Nephron (organoid): ENCODE measurements around the gene TMSB4X.
"Not testable (repeated sequence)": the region's sequence is repeated elsewhere in the genome, so short reads cannot be mapped to it uniquely, and the experiment has no call there.

Experiments
- H3K27ac Mint-ChIP-seq, 3 experiments: 2 replicates each; pipeline ENCODE4 v1.8.0; 2020; ENCODE audit warnings: mixed read lengths in 3 of 3, mild to moderate bottlenecking in 2 of 3, moderate library complexity in 1 of 3
- H3K27me3 Mint-ChIP-seq: 2 replicates; pipeline ENCODE4 v1.8.0; 2021; ENCODE audit warnings: low read depth, mild to moderate bottlenecking, moderate library complexity, mixed read lengths
- H3K36me3 Mint-ChIP-seq: 2 replicates; pipeline ENCODE4 v1.8.0; 2020; ENCODE audit warnings: low read depth, mixed read lengths
- H3K4me1 Mint-ChIP-seq: 2 replicates; pipeline ENCODE4 v1.8.0; 2020; ENCODE audit warnings: mixed read lengths
- H3K4me3 Mint-ChIP-seq, 3 experiments: 2 replicates each; pipeline ENCODE4 v1.8.0; 2020; ENCODE audit warnings: mild to moderate bottlenecking in 3 of 3, mixed read lengths in 3 of 3, moderate library complexity in 2 of 3
- H3K9me3 Mint-ChIP-seq: 2 replicates; pipeline ENCODE4 v1.8.0; 2020; ENCODE audit warnings: mixed read lengths
- TF ChIP-seq, protein P1 (sequence below), 3 experiments: fragments of 200-600 bp; sonication (generic); IDR thresholded peaks; one replicate each; pipeline ENCODE4 v1.5.0; 2021; ENCODE audit warnings: antibody characterized with exemption in 3 of 3; ENCODE audit not compliant: unreplicated experiment in 3 of 3

Gene TMSB4X

DNA sequence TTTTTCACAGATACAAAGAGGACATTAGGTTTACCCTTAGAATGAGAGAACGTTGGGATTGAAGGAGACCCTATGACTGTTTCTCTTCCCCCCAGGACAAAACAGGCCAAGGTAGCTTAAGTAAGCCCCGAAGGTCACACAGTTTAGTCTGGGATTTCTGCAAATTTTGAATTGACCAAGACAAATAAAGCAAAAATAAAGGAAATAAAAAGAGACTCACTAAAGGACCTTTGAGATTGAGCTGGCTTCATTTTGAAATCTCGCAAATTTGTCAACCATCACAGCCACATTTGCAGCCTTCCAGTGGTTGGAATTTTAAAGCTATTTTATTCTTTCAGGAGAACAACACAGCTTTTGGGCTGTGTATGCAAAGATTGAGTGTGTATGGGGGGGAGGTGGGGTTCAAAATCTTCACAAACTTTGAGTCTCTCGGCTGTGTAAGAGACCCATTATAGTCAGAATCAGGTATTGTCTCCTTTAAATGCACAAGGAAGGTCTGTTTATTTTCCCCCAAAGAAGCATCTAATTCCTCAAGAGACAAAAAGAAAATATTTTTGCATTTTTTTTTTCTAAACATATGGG is 4.2 kb downstream of the TMSB4X start:
- Mint-ChIP-seq H3K4me3 (peak overlapping the region; percentile 93 to 98 (median 98)), H3K27ac (peak overlapping the region; percentile 89 to 98 (median 95)), H3K27me3 (peaks cover 4% of the 10 kb centered on the region), H3K4me1 (peaks cover 30% of the 10 kb centered on the region), H3K9me3 (peaks cover 21% of the 10 kb centered on the region), H3K36me3 (peaks cover 31% of the 10 kb centered on the region)
- TF ChIP-seq, protein P1, sequence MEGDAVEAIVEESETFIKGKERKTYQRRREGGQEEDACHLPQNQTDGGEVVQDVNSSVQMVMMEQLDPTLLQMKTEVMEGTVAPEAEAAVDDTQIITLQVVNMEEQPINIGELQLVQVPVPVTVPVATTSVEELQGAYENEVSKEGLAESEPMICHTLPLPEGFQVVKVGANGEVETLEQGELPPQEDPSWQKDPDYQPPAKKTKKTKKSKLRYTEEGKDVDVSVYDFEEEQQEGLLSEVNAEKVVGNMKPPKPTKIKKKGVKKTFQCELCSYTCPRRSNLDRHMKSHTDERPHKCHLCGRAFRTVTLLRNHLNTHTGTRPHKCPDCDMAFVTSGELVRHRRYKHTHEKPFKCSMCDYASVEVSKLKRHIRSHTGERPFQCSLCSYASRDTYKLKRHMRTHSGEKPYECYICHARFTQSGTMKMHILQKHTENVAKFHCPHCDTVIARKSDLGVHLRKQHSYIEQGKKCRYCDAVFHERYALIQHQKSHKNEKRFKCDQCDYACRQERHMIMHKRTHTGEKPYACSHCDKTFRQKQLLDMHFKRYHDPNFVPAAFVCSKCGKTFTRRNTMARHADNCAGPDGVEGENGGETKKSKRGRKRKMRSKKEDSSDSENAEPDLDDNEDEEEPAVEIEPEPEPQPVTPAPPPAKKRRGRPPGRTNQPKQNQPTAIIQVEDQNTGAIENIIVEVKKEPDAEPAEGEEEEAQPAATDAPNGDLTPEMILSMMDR (IDR thresholded peaks at IDR 0.05; ENCODE audit: unreplicated experiment in 3 of 3) = no peak

DNA sequence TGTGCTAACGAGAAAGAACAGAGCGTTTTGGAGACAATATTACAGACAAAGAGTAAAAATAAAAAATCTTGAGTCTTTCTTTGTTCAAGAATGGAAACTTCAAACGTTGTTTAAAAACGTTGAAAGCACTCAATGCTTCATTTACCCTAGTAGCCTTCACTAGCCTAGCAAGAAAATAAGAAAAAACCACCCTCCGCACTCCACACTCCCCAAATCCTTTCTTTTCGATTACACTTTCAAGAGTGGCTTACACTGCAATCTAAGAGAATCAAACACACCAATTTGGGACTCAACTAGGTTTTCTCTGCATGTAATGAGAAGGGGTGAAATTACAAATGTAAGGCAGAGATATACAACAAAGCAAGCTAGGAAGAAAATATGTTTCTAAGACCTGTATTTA is 4.7 kb downstream of the TMSB4X start:
- Mint-ChIP-seq H3K27me3 (peaks cover 4% of the 10 kb centered on the region), H3K9me3 (peaks cover 20% of the 10 kb centered on the region), H3K4me3 (peak overlapping the region in 1 of 3 experiments; percentile 24), H3K27ac (peak overlapping the region; percentile 89 to 98 (median 95)), H3K4me1 (peaks cover 35% of the 10 kb centered on the region), H3K36me3 (peaks cover 31% of the 10 kb centered on the region)
- TF ChIP-seq, protein P1 (IDR thresholded peaks at IDR 0.05; ENCODE audit: unreplicated experiment in 3 of 3) = no peak

DNA sequence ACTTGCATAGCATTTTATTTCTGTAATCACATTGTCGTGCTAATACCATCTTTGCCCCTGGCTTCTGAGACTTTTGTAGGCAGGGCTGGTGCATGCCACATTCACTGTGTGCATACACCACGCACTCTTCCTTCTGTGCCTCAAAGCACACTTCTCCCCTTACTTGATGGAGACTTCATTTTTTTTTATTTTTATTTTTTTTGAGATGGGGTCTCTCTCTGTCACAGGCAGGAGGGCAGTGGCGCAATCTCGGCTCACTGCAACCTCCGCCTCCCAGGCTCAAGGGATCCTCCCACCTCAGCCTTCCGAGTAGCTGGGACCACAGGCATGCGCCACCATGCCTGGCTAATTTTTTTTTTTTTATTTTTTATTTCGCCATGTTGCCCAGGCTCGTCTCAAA is 5.1 kb downstream of the TMSB4X start:
- H3K4me3 Mint-ChIP-seq, H3K27me3 Mint-ChIP-seq: not testable (repeated sequence)
- Mint-ChIP-seq H3K9me3 (peaks cover 21% of the 10 kb centered on the region), H3K36me3 (peaks cover 28% of the 10 kb centered on the region), H3K4me1 (peaks cover 37% of the 10 kb centered on the region), H3K27ac (peak overlapping the region; percentile 89 to 98 (median 95))

DNA sequence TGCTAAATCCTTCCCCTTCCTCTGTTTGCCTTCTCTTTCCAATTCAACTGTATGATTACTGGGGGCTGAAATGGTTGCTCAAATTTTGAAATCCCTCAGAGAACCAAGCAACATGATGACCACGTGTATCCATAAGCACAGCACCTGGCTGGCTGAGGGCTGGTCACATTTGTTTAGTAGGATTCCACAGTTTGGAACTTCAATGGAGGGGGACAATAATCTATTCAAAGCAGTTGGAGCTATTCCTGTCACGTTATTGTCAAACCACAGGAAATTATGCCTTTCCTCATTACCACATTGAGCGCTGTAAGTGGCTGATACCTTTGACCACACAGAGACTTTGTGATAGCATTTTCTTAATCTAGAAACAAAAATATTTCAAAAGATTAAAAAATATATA is 7.0 kb downstream of the TMSB4X start:
- TF ChIP-seq, protein P1 (IDR thresholded peaks at IDR 0.05; ENCODE audit: unreplicated experiment in 3 of 3) = no peak
- peaks cover 27% of the 10 kb centered on the region for H3K9me3 Mint-ChIP-seq

DNA sequence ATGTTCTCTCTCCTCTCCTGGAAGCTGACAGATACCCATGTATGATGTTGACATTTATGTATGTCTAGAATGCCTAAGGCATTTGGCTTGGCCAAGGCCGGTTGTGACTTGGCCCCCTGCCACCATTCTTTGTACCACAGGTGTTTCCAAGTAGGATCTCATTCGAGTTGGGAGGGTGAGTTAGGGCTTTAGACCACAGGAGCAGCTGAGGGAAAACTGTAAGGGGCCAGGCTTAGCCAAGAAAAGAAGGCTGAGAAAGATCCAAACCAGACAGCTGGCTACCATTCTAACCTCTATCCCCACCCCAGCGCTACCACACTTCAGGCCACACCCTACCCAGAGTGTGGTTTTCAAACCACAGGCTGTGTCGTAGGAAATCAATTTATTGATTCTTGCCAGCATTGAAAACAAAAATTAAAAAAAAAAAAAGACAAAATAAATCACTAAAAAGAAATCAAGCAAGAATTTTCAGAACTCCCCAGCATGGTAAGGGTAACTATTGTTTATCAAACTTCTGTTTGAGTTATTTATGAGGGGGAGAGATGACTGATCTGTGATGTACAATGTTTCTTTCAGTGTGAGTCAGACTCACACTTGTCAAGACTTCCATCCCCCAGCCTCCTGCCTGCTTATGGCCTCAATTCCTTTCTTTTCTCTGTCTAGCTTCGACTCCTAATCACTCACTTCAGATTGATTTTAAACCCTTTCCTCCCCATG is 9.9 kb downstream of the TMSB4X start:
- Mint-ChIP-seq H3K4me3 (peak overlapping the region in 1 of 3 experiments; percentile 37), H3K4me1 (peaks cover 37% of the 10 kb centered on the region), H3K9me3 (peaks cover 22% of the 10 kb centered on the region), H3K27ac (peak overlapping the region in 2 of 3 experiments; percentile 15 to 63), H3K27me3 (no peaks in the 10 kb centered on the region), H3K36me3 (no peaks in the 10 kb centered on the region)
- TF ChIP-seq, protein P1 (IDR thresholded peaks at IDR 0.05; ENCODE audit: unreplicated experiment in 3 of 3) = no peak

More for the DNA sequence above, 7.0 kb downstream of the TMSB4X start:
- Mint-ChIP-seq H3K27me3 (peaks cover 1% of the 10 kb centered on the region), H3K4me1 (peaks cover 48% of the 10 kb centered on the region), H3K4me3 (no peak overlapping the region), H3K36me3 (peaks cover 11% of the 10 kb centered on the region), H3K27ac (peak overlapping the region in 1 of 3 experiments; percentile 13)

DNA sequence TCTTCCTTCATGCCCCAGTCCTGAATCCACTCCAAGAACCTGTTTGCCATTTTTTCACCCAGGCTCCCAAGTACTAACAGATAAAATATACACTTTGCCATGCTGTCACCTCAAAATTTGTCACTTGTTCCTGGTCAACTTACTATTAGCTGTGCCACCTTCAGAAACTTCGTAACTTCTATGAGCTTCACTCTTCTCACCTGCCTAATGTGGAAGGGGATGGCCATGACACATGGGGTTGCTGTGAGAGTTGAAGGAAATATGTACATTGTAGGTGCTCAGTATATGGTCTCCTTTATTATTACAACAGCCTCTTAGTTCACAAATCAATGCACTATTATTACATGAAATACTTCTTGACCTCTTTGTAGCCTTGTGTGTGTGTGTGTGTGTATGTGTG is 10.4 kb downstream of the TMSB4X start:
- TF ChIP-seq, protein P1 (IDR thresholded peaks at IDR 0.05; ENCODE audit: unreplicated experiment in 3 of 3) = no peak
- Mint-ChIP-seq H3K36me3 (no peaks in the 10 kb centered on the region), H3K9me3 (peaks cover 22% of the 10 kb centered on the region), H3K4me1 (peaks cover 35% of the 10 kb centered on the region), H3K4me3 (no peak overlapping the region), H3K27ac (peak overlapping the region in 2 of 3 experiments; percentile 15 to 63), H3K27me3 (no peaks in the 10 kb centered on the region)
